GM12878 (cell line): ENCODE data around the gene ZNF212. TPM values are rescaled to one million over a fixed set of nuclear protein-coding genes. Genes with fewer than 3 reads are reported as not detected.
"Not testable (repeated sequence)": the region's sequence is repeated elsewhere in the genome, so short reads cannot be mapped to it uniquely, and the experiment has no call there.

Experiments used
- ATAC-seq: fragments of 200-7000 bp; cut with Tn5 transposase; 3 replicates; pipeline ENCODE4 v1.9.1; 2020; ENCODE audit warnings: mild to moderate bottlenecking, moderate library complexity
- BruUV-seq: library from RNA; stranded (reverse); fragments of 400-500 nt; replicated peaks from 2 replicates; lab custom pipeline; 2021; lab: Mats Ljungman, UMichigan
- CTCF ChIA-PET: fragments of 300-600 bp; sonication (Branson Sonifier 250); formaldehyde crosslinking; extraction: SDS; loops from one replicate; lab custom pipeline; 2021; ENCODE audit warnings: inconsistent platforms; lab: Yijun Ruan, JAX
- POLR2A ChIA-PET: fragments of 350-600 bp; formaldehyde crosslinking; extraction: SDS; loops from one replicate; lab custom pipeline; 2021; ENCODE audit warnings: inconsistent platforms; lab: Charles Lee
- RAD21 ChIA-PET: fragments of 300-600 bp; sonication (Branson Sonifier 250); formaldehyde crosslinking; loops from one replicate; lab custom pipeline; 2023; ENCODE audit warnings: antibody characterized with exemption; ENCODE audit not compliant: unreplicated experiment; lab: Charles Lee
- SMC1A ChIA-PET: fragments of 300-600 bp; sonication (Branson Sonifier 250); formaldehyde crosslinking; loops from one replicate; lab custom pipeline; 2023; ENCODE audit not compliant: unreplicated experiment, uncharacterized antibody; lab: Charles Lee
- DNase-seq: peaks from one replicate; pipeline ENCODE4 v3.0.0-alpha.2; 2011; ENCODE audit warnings: low read depth, low spot score
- FAIRE-seq: peaks from 3 replicates; lab custom pipeline; 2011; peaks lifted over from hg19 to GRCh38; lab: Jason Lieb, UNC
- H2AFZ ChIP-seq: 2 replicates; pipeline ENCODE4 v1.6.0; 2011; ENCODE audit warnings: low read depth, low read length, control low read depth; ENCODE audit not compliant: control insufficient read depth
- H3K27ac ChIP-seq: 2 replicates; pipeline ENCODE4 v1.5.1; 2011; ENCODE audit warnings: control low read depth; ENCODE audit not compliant: control insufficient read depth, insufficient read depth
- H3K27me3 ChIP-seq, 2 experiments: replicated peaks in 1 of 2; 2 replicates each; pipeline versions ENCODE4 v1.6.0 to v1.6.1; 2011; ENCODE audit warnings: low read length in 1 of 2; ENCODE audit not compliant: control insufficient read depth in 2 of 2, insufficient read depth in 2 of 2
- H3K36me3 ChIP-seq, 2 experiments: 2 replicates each; pipeline ENCODE4 v1.5.1; 2011; ENCODE audit warnings: low read length in 1 of 2; ENCODE audit not compliant: control insufficient read depth in 2 of 2, insufficient read depth in 2 of 2
- H3K4me1 ChIP-seq: 2 replicates; pipeline ENCODE4 v1.6.1; 2011; ENCODE audit warnings: mild to moderate bottlenecking, low read length, moderate library complexity, mixed read lengths; ENCODE audit not compliant: control insufficient read depth, insufficient read depth
- H3K4me2 ChIP-seq: 2 replicates; pipeline ENCODE4 v1.6.0; 2011; ENCODE audit warnings: control low read depth; ENCODE audit not compliant: control insufficient read depth, insufficient read depth
- H3K4me3 ChIP-seq: fragments of 200-600 bp; sonication (generic); 2 replicates; pipeline ENCODE4 v1.5.1; 2016
- H3K79me2 ChIP-seq: 2 replicates; pipeline ENCODE4 v1.6.0; 2011; ENCODE audit warnings: low read length; ENCODE audit not compliant: control insufficient read depth, insufficient read depth
- H3K9ac ChIP-seq: 2 replicates; pipeline ENCODE4 v1.8.0; 2011; ENCODE audit warnings: low read length, control low read depth, mixed read lengths; ENCODE audit not compliant: control insufficient read depth, insufficient read depth
- H3K9me3 ChIP-seq: replicated peaks from 3 replicates; pipeline ENCODE4 v1.5.1; 2011; ENCODE audit warnings: mild to moderate bottlenecking, low read length; ENCODE audit not compliant: control insufficient read depth, insufficient read depth
- H4K20me1 ChIP-seq: 2 replicates; pipeline ENCODE4 v1.6.0; 2011; ENCODE audit not compliant: control insufficient read depth, insufficient read depth
- HDAC6 ChIP-seq: fragments of 200-600 bp; sonication (generic); IDR thresholded peaks from one replicate; pipeline ENCODE4 v1.8.0; 2017; ENCODE audit warnings: antibody characterized with exemption; ENCODE audit not compliant: unreplicated experiment
- SREBF2 ChIP-seq: IDR thresholded peaks from 2 replicates; pipeline ENCODE4 v1.6.1; 2012; ENCODE audit warnings: mild to moderate bottlenecking, low read length
- TAF1 ChIP-seq: IDR thresholded peaks from 2 replicates; pipeline ENCODE4 v1.6.1; 2011; ENCODE audit warnings: mild to moderate bottlenecking, low read depth, low read length, borderline replicate concordance
- ZBTB33 ChIP-seq: fragments of 450-650 bp; IDR thresholded peaks from 2 replicates; pipeline ENCODE4 v1.6.1; 2017; ENCODE audit warnings: mild to moderate bottlenecking
- WGBS: methylation state at CpG from one replicate; pipeline ENCODE4 v1.1.6; 2016; ENCODE audit warnings: low lambda C conversion rate; ENCODE audit not compliant: insufficient replicate concordance, insufficient coverage; ENCODE audit errors: missing lambda C conversion rate; 5-methylcytosine and 5-hydroxymethylcytosine counted together
- in situ Hi-C: fragments of 300-500 bp; cut with MboI; formaldehyde crosslinking; loops from 9 replicates; pipeline ENCODE4 v1.14.3; 2018; ENCODE audit warnings: mixed read lengths
- intact Hi-C: fragments of 100-400 bp; cut with micrococcal nuclease; formaldehyde crosslinking; loops from one replicate; pipeline ENCODE4 v1.14.2; 2022; ENCODE audit not compliant: unreplicated experiment
- polyA plus RNA-seq, 11 experiments: library from polyadenylated mRNA; depleted of rRNA in 4 of 11; unstranded in 6 of 11; stranded (reverse) in 5 of 11; fragments of >200 nt; fragmentation: Nextera tagmentation in 4 of 11; fragmentation: Illumina TruSeq in 1 of 11; extraction: Ambion mirVana in 4 of 11; extraction: Trizol in 1 of 11; gene quantifications; 1 replicate in 1 of 11; 2 replicates in 10 of 11; pipeline versions ENCODE4 v1.2.1 to v1.2.3, GENCODE V29; 2011 to 2016; ENCODE audit warnings: inconsistent platforms in 2 of 11, missing spikeins in 2 of 11, low read depth in 1 of 11
- total RNA-seq, 4 experiments: library from RNA; depleted of rRNA in 3 of 4; stranded (reverse); fragments of >200 nt in 3 of 4; fragmentation: Illumina TruSeq in 1 of 4; extraction: Trizol in 1 of 4; gene quantifications; 2 replicates each; pipeline versions ENCODE4 v1.2.1 to v1.2.3, GENCODE V29; 2013 to 2021
- TF ChIP-seq, protein P1 (sequence below): fragments of 450-650 bp; IDR thresholded peaks from 2 replicates; pipeline ENCODE4 v1.6.1; 2017; ENCODE audit warnings: mild to moderate bottlenecking, moderate library complexity

ZNF212 gene
- total and polyA plus RNA-seq, 10 of the 15 experiments (the other 5 are each of a cell fraction or from before 2014, with no cell fraction given), result 1.2 to 11.6 (median 5.4) TPM

DNA sequence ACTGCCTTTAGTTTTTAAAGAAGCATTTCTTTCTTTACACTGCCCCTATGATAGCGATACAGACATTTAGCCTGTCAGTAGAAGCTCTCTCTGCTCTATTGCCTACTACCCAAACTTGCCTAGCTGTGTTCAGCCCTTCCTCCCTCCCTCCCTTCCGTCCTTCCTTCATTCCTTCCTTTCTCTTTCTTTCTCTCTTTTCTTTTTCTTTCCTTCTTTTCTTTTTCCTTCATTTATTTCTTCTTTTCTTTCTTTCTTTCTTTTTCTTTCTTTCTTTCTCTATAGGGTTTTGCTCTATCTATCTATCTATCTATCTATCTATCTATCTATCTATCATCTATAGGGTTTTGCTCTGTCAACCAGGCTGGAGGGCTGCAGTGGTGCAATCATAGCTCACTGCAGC is 7.1 kb upstream of the ZNF212 start:
- intact Hi-C loops, result no loop called here
- 46% methylated on average over 2 of the region's 2 CpGs for WGBS
- Histone ChIP-seq H3K9ac (no peak overlapping the region), H3K27ac (no peak overlapping the region), H3K9me3 (no peaks in the 10 kb centered on the region), H3K4me1 (no peaks in the 10 kb centered on the region), H3K27me3 (no peaks in the 10 kb centered on the region), H3K79me2 (no peaks in the 10 kb centered on the region), H3K4me2 (no peak overlapping the region), H3K4me3 (no peak overlapping the region), H4K20me1 (no peaks in the 10 kb centered on the region), H3K36me3 (no peaks in the 10 kb centered on the region), H2AFZ (no peak overlapping the region)
- TF ChIP-seq HDAC6 (no peak), SREBF2 (no peak), ZBTB33 (no peak), TAF1 (no peak)
- TF ChIP-seq, protein P1, sequence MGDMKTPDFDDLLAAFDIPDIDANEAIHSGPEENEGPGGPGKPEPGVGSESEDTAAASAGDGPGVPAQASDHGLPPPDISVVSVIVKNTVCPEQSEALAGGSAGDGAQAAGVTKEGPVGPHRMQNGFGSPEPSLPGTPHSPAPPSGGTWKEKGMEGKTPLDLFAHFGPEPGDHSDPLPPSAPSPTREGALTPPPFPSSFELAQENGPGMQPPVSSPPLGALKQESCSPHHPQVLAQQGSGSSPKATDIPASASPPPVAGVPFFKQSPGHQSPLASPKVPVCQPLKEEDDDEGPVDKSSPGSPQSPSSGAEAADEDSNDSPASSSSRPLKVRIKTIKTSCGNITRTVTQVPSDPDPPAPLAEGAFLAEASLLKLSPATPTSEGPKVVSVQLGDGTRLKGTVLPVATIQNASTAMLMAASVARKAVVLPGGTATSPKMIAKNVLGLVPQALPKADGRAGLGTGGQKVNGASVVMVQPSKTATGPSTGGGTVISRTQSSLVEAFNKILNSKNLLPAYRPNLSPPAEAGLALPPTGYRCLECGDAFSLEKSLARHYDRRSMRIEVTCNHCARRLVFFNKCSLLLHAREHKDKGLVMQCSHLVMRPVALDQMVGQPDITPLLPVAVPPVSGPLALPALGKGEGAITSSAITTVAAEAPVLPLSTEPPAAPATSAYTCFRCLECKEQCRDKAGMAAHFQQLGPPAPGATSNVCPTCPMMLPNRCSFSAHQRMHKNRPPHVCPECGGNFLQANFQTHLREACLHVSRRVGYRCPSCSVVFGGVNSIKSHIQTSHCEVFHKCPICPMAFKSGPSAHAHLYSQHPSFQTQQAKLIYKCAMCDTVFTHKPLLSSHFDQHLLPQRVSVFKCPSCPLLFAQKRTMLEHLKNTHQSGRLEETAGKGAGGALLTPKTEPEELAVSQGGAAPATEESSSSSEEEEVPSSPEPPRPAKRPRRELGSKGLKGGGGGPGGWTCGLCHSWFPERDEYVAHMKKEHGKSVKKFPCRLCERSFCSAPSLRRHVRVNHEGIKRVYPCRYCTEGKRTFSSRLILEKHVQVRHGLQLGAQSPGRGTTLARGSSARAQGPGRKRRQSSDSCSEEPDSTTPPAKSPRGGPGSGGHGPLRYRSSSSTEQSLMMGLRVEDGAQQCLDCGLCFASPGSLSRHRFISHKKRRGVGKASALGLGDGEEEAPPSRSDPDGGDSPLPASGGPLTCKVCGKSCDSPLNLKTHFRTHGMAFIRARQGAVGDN, result no peak
- no TSS peak for BruUV-seq
- ChIA-PET POLR2A (interaction anchor here (0.5 kb wide), 1 partner anchor 186 kb away, joined by 6 read pairs; no protein-coding TSS in a partner anchor), RAD21 (interaction anchor here (0.6 to 1.1 kb wide), 2 partner anchors 26 to 86 kb away, joined by 3 read pairs; partner anchors contain the start of gene ZNF398), CTCF (interaction anchor here (0.7 kb wide), 1 partner anchor 510 kb away, joined by 3 read pairs; no protein-coding TSS in a partner anchor), SMC1A (interaction anchor here (1.5 kb wide), 1 partner anchor 35 kb away, joined by 3 read pairs; no protein-coding TSS in a partner anchor)
- FAIRE-seq, result no peak
- DNase-seq, result no peak
- in situ Hi-C loops, result no loop called here
- ATAC-seq, result no peak

DNA sequence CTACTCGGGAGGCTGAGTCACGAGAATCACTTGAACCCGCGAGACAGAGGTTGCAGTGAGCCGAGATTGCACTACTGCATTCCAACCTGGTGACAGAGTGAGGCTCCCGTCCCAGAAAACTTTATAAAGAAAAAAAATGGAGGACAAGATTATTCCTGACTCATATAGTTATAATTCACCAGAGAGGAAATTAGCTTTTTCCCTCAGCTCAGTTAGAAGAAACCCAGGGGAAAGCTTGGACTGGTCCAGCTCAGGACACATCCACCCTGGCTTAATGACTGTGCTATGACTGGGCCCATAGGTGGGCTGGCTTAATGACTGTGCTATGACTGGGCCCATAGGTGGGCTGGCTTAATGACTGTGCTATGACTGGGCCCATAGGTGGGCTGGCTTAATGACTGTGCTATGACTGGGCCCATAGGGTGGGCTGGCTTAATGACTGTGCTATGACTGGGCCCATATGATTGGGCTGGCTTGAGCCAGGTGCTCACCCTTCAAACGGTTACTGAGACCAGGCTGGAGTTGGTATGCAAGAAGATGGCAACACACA is 5.7 kb upstream of the ZNF212 start:
- H3K4me3 ChIP-seq, H3K9ac ChIP-seq, H3K27ac ChIP-seq, H3K4me2 ChIP-seq, intact Hi-C loops, DNase-seq, FAIRE-seq, H4K20me1 ChIP-seq, H3K9me3 ChIP-seq, H3K79me2 ChIP-seq, RAD21 ChIA-PET, POLR2A ChIA-PET, H3K36me3 ChIP-seq, H3K4me1 ChIP-seq, SMC1A ChIA-PET, BruUV-seq, H3K27me3 ChIP-seq, ATAC-seq, H2AFZ ChIP-seq, in situ Hi-C loops: not testable (repeated sequence)
- 73% methylated on average over 7 of the region's 7 CpGs for WGBS
- CTCF ChIA-PET, result interaction anchor here (0.5 kb wide), 1 partner anchor 28 kb away, joined by 3 read pairs; the partner anchor contains the start of gene ZNF783
